ENCODE results near the gene CHSY3.

- no peak for TF ChIP-seq CTCF (IDR thresholded peaks at IDR 0.05)
- TF ChIP-seq POLR2AphosphoS5 (IDR thresholded peaks at IDR 0.05; ENCODE audit: insufficient read depth in 1 of 2, low read depth in 1 of 2): no peak
Observed at GRCh38 chr5:130115686-130116085, 211.4 kb downstream of the CHSY3 start.
